ENCODE results near the gene OR2A14. TPM values are rescaled to one million over a fixed set of nuclear protein-coding genes. Genes with fewer than 3 reads are reported as not detected.
"Not testable (repeated sequence)": the region's sequence is repeated elsewhere in the genome, so short reads cannot be mapped to it uniquely, and the experiment has no call there.

The OR2A14 gene
- total RNA-seq, 1 donor from 2014 or later: not detected

- intact Hi-C loops (cut with micrococcal nuclease): loop anchor here (5.0 kb wide), 1 partner anchor 263 kb away; no protein-coding TSS in a partner anchor
- H3K27me3 Mint-ChIP-seq (ENCODE audit: insufficient read depth): peaks cover 15% of the 10 kb centered on the region
- no peak overlapping the region for H3K27ac Mint-ChIP-seq
- no peak overlapping the region for H3K4me3 Mint-ChIP-seq
- DNase-seq (ENCODE audit: low spot score): no peak
- H3K9me3 Mint-ChIP-seq: no peaks in the 10 kb centered on the region
- no peaks in the 10 kb centered on the region for H3K36me3 Mint-ChIP-seq (ENCODE audit: low read depth)
- no peaks in the 10 kb centered on the region for H3K4me1 Mint-ChIP-seq (ENCODE audit: low read depth)
Observed at GRCh38 chr7:144174613-144175012, 51.6 kb downstream of the OR2A14 start.

DNA sequence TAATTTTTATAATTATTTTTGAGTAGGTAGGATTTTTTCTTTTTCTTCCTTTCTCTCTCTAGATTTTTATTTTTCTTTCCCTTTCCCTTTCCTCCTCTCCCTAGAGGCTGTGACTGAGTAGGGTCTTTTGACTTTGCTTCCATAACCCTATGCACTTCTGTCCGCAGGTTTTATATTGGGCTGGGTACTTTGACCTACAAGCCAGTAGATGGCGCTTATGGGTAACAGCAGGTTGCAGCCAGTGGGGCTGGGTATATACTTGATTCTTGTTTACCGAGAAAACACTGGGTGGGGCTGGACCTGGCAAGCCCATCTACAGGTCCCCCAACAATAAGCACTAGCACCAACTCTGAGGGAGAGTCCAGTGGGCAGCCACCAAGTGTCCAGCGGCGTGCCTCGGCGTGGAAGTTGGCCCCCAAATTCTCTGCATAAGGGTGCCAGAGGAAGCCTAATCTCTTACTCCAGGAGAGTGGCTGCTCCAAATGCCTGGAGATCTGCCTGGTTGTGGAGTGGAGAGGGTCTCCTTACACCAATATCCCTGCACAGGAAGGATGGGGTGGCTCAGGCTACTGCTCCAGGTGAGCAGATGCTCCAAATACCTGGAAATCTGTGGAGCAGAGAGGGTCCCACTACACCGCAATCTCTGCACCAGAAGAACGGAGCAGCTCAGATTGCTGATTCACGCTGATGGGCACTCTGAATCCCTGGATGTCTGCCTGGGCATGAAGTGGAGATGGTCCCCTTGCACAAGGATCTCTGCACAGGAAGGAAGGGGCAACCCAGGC, 55.6 kb downstream of the OR2A14 start:
- not testable (repeated sequence) for H3K4me3 Mint-ChIP-seq; DNase-seq (ENCODE audit: low spot score); H3K36me3 Mint-ChIP-seq (ENCODE audit: low read depth); H3K9me3 Mint-ChIP-seq; H3K4me1 Mint-ChIP-seq (ENCODE audit: low read depth); H3K27ac Mint-ChIP-seq
- H3K27me3 Mint-ChIP-seq (ENCODE audit: insufficient read depth): peaks cover 11% of the 10 kb centered on the region
- intact Hi-C loops (cut with micrococcal nuclease): loop anchor here (5.0 kb wide), 1 partner anchor 259 kb away; no protein-coding TSS in a partner anchor

DNA sequence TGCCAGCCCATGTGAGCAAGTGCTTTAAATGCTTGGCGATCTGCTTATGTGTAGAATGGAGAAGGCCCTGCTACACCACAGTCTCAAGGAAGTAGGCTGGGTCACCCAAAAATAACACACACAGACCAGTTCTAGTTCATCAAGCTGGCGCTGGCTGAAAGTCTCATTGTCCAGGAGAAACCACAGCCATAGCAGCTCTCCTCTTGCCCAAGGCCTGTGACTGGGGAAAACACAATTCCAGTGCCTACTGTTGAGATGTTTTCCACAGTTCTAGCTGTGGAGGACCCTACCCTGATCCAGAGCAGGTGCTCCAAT, 56.1 kb downstream of the OR2A14 start:
- intact Hi-C loops (cut with micrococcal nuclease): loop anchor here (5.0 kb wide), 1 partner anchor 258 kb away; no protein-coding TSS in a partner anchor
- not testable (repeated sequence) for H3K4me1 Mint-ChIP-seq (ENCODE audit: low read depth); H3K9me3 Mint-ChIP-seq; DNase-seq (ENCODE audit: low spot score); H3K36me3 Mint-ChIP-seq (ENCODE audit: low read depth); H3K27ac Mint-ChIP-seq; H3K4me3 Mint-ChIP-seq
- peaks cover 11% of the 10 kb centered on the region for H3K27me3 Mint-ChIP-seq (ENCODE audit: insufficient read depth)

Other genes starting within 250 kb of the OR2A14 start
- gene TCAF1, start 221.0 kb upstream of the OR2A14 start, total RNA-seq: 13.1 and 13.8 TPM in 2 replicates
- not detected in 2 replicates for gene OR2F2, start 187.9 kb upstream of the OR2A14 start, total RNA-seq
- gene OR2F1, start 168.3 kb upstream of the OR2A14 start, total RNA-seq: not detected in 2 replicates
- gene OR6B1, start 122.9 kb upstream of the OR2A14 start, total RNA-seq: not detected in 2 replicates
- gene OR2A5, start 74.2 kb upstream of the OR2A14 start, total RNA-seq: not detected in 2 replicates
- not detected in 2 replicates for gene OR2A25, start 53.4 kb upstream of the OR2A14 start, total RNA-seq
- gene OR2A12, start 36.9 kb upstream of the OR2A14 start, total RNA-seq: not detected in 2 replicates
- gene OR2A2, start 13.6 kb upstream of the OR2A14 start, total RNA-seq: not detected in 2 replicates
- 0.75 and 1.1 TPM in 2 replicates for gene CTAGE4, start 60.3 kb downstream of the OR2A14 start, total RNA-seq
- 2.5 and 3.4 TPM in 2 replicates for gene ARHGEF35, start 72.7 kb downstream of the OR2A14 start, total RNA-seq
- not detected in 2 replicates for gene OR2A42, start 116.4 kb downstream of the OR2A14 start, total RNA-seq
- gene OR2A7, start 141.6 kb downstream of the OR2A14 start, total RNA-seq: 1.7 and 2.1 TPM in 2 replicates
- 1.3 and 2.0 TPM in 2 replicates for gene CTAGE8, start 146.1 kb downstream of the OR2A14 start, total RNA-seq
- not detected in 2 replicates for gene OR2A1, start 189.2 kb downstream of the OR2A14 start, total RNA-seq
- gene ARHGEF5, start 232.2 kb downstream of the OR2A14 start, total RNA-seq: 8.0 and 9.1 TPM in 2 replicates

Measured in activated T-helper 1 cell treated with anti-CD3 and anti-CD28 coated beads, Interleukin-12 subunit alpha, Interleukin-12 subunit beta, Interleukin-2, Interleukin-4 antibody, amounts not matched to agents 30 ng/mL and 10 ng/mL and 1 ng/mL, durations not matched to agents 14 hours and 24 hours and 36 hours (primary cell).